Gastroesophageal sphincter (tissue), 3 donors: Measurements from ENCODE around the gene NAALADL1.

Experiments
- EP300 ChIP-seq: sonication (generic); formaldehyde crosslinking; IDR thresholded peaks from one replicate; pipeline ENCODE4 v1.6.1; 2017; ENCODE audit warnings: antibody characterized with exemption, mild to moderate bottlenecking
- POLR2A ChIP-seq, 2 donors: fragments of 450-650 bp; IDR thresholded peaks; one replicate each; pipeline ENCODE4 v1.6.1; 2017; ENCODE audit warnings: antibody characterized with exemption in 2 of 2, mild to moderate bottlenecking in 2 of 2, moderate library complexity in 1 of 2
- TF ChIP-seq, protein P1 (sequence below), 4 experiments: fragments of 200-600 bp in 2 of 4; fragments of 450-650 bp in 2 of 4; sonication (generic) in 1 of 4; IDR thresholded peaks; one replicate each; pipeline ENCODE4 v1.5.1; 2017 to 2019; ENCODE audit warnings: antibody characterized with exemption in 4 of 4, mild to moderate bottlenecking in 2 of 4, moderate library complexity in 2 of 4

DNA sequence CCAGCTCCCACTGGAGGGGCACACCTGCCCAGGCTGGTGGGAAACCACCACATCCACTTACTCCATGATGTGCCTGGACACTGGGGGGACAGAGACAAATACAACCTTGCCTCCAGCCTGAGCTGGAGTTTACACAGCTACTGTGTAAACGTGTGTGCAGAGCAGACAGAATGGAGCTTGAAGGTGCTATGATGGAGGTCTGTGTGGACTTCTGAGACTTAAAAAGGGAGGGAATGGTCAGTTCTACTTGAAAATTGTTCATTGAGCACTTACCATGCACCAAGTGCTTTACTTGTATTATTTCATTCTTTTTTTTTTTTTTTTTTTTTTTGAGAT is 14.2 kb upstream of the NAALADL1 start:
- TF ChIP-seq, protein P1, sequence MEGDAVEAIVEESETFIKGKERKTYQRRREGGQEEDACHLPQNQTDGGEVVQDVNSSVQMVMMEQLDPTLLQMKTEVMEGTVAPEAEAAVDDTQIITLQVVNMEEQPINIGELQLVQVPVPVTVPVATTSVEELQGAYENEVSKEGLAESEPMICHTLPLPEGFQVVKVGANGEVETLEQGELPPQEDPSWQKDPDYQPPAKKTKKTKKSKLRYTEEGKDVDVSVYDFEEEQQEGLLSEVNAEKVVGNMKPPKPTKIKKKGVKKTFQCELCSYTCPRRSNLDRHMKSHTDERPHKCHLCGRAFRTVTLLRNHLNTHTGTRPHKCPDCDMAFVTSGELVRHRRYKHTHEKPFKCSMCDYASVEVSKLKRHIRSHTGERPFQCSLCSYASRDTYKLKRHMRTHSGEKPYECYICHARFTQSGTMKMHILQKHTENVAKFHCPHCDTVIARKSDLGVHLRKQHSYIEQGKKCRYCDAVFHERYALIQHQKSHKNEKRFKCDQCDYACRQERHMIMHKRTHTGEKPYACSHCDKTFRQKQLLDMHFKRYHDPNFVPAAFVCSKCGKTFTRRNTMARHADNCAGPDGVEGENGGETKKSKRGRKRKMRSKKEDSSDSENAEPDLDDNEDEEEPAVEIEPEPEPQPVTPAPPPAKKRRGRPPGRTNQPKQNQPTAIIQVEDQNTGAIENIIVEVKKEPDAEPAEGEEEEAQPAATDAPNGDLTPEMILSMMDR (IDR thresholded peaks at IDR 0.05): no peak
- TF ChIP-seq POLR2A (IDR thresholded peaks at IDR 0.05): no peak
- no peak for TF ChIP-seq EP300
